HepG2 (cell line): ENCODE results near the gene LRRTM3. TPM values are rescaled to one million over a fixed set of nuclear protein-coding genes. Genes with fewer than 3 reads are reported as not detected.

Source experiments
- ATAC-seq: fragments of 200-7000 bp; cut with Tn5 transposase; 3 replicates; pipeline ENCODE4 v1.9.1; 2020; ENCODE audit warnings: mild to moderate bottlenecking, moderate library complexity
- BruUV-seq: library from RNA; stranded (reverse); fragments of 400-500 nt; replicated peaks from 2 replicates; lab custom pipeline; 2021; lab: Mats Ljungman, UMichigan
- CTCF ChIA-PET: fragments of 300-600 bp; formaldehyde crosslinking; extraction: SDS; loops from one replicate; lab custom pipeline; 2021; ENCODE audit warnings: low total read pairs, inconsistent platforms, low intra/inter-chr PET ratio; lab: Yijun Ruan, JAX
- POLR2A ChIA-PET: fragments of 350-600 bp; sonication (Branson Sonifier 250); formaldehyde crosslinking; loops from one replicate; lab custom pipeline; 2020; ENCODE audit warnings: antibody characterized with exemption, inconsistent platforms; lab: Yijun Ruan, JAX
- DNase-seq: peaks from one replicate; pipeline ENCODE4 v3.0.0-alpha.2; 2015; ENCODE audit warnings: low spot score
- FAIRE-seq: peaks from 3 replicates; lab custom pipeline; 2011; peaks lifted over from hg19 to GRCh38; lab: Jason Lieb, UNC
- H2AFZ ChIP-seq: one replicate; pipeline ENCODE4 v1.6.1; 2011; ENCODE audit warnings: low read length, inconsistent platforms
- H3K27ac ChIP-seq: fragments of 300-600 bp; 3 replicates; pipeline ENCODE4 v1.8.0; 2011; ENCODE audit warnings: mixed run types, mild to moderate bottlenecking, mixed read lengths, low read length, inconsistent platforms; ENCODE audit not compliant: insufficient read depth; ENCODE audit errors: extremely low read length
- H3K27me3 ChIP-seq, 2 experiments: fragments of 200-600 bp in 1 of 2; 2 replicates in 1 of 2; 3 replicates in 1 of 2; pipeline versions ENCODE4 v1.6.0 to v1.8.0; 2011; ENCODE audit warnings: low read length in 2 of 2, mild to moderate bottlenecking in 2 of 2, moderate library complexity in 2 of 2, inconsistent platforms in 1 of 2; ENCODE audit not compliant: insufficient read depth in 2 of 2, control insufficient read depth in 1 of 2
- H3K36me3 ChIP-seq, 2 experiments: fragments of 200-600 bp in 1 of 2; replicated peaks in 1 of 2; 2 replicates in 1 of 2; 3 replicates in 1 of 2; pipeline versions ENCODE4 v1.5.1 to v1.8.0; 2011; ENCODE audit warnings: low read length in 2 of 2, inconsistent platforms in 1 of 2; ENCODE audit not compliant: insufficient read depth in 2 of 2, control insufficient read depth in 1 of 2
- H3K4me1 ChIP-seq: 2 replicates; pipeline ENCODE4 v1.5.1; 2012; ENCODE audit warnings: low read length, inconsistent platforms; ENCODE audit not compliant: insufficient read depth
- H3K4me2 ChIP-seq: 2 replicates; pipeline ENCODE4 v1.6.0; 2011; ENCODE audit warnings: low read depth, low read length, inconsistent platforms
- H3K4me3 ChIP-seq, 3 experiments: fragments of 200-600 bp in 1 of 3; sonication (generic), shearing (Covaris generic) in 1 of 3; replicated peaks in 1 of 3; 2 replicates each; pipeline ENCODE4 v1.5.1; 2011 to 2016; ENCODE audit warnings: low read length in 3 of 3, inconsistent platforms in 2 of 3, low read depth in 2 of 3, mild to moderate bottlenecking in 2 of 3, control low read depth in 1 of 3, mixed read lengths in 1 of 3; ENCODE audit not compliant: insufficient read depth in 1 of 3
- H3K79me2 ChIP-seq: one replicate; pipeline ENCODE4 v1.6.1; 2011; ENCODE audit warnings: low read length, inconsistent platforms; ENCODE audit not compliant: insufficient read depth
- H3K9ac ChIP-seq: 2 replicates; pipeline ENCODE4 v1.6.0; 2011; ENCODE audit warnings: mild to moderate bottlenecking, low read depth, low read length, inconsistent platforms; ENCODE audit not compliant: insufficient read depth
- H3K9me3 ChIP-seq: 2 replicates; pipeline ENCODE4 v1.5.1; 2012; ENCODE audit warnings: mild to moderate bottlenecking, low read length
- H4K20me1 ChIP-seq: 2 replicates; pipeline ENCODE4 v1.6.0; 2011; ENCODE audit warnings: inconsistent platforms, mild to moderate bottlenecking, low read length, moderate library complexity; ENCODE audit not compliant: insufficient read depth
- ATF6 ChIP-seq: sonication (generic); formaldehyde crosslinking; conservative IDR thresholded peaks from 2 replicates; pipeline ENCODE4 v1.4.0; 2020; ENCODE audit warnings: missing genetic modification reagents
- CC2D1A ChIP-seq: sonication (generic); formaldehyde crosslinking; IDR thresholded peaks from 2 replicates; pipeline ENCODE4 v1.8.1; 2023; ENCODE audit warnings: mild to moderate bottlenecking, missing genetic modification reagents
- HOXA5 ChIP-seq: sonication (generic); formaldehyde crosslinking; IDR thresholded peaks from 2 replicates; pipeline ENCODE4 v1.4.0; 2020; ENCODE audit warnings: missing genetic modification reagents
- NFIC ChIP-seq: IDR thresholded peaks from 2 replicates; pipeline ENCODE4 v1.6.1; 2012; ENCODE audit warnings: mild to moderate bottlenecking, low read length, inconsistent platforms
- NFYB ChIP-seq: sonication (generic); formaldehyde crosslinking; IDR thresholded peaks from 2 replicates; pipeline ENCODE4 v1.4.0; 2020; ENCODE audit warnings: missing genetic modification reagents
- ZBTB46 ChIP-seq: sonication (generic); formaldehyde crosslinking; IDR thresholded peaks from 2 replicates; pipeline ENCODE4 v1.4.0; 2020; ENCODE audit warnings: mild to moderate bottlenecking, missing genetic modification reagents, borderline replicate concordance
- ZNF432 ChIP-seq: sonication (generic); formaldehyde crosslinking; IDR thresholded peaks from 2 replicates; pipeline ENCODE4 v1.5.0; 2020; ENCODE audit warnings: missing genetic modification reagents, mild to moderate bottlenecking, borderline replicate concordance
- ZNF441 ChIP-seq: sonication (generic); formaldehyde crosslinking; IDR thresholded peaks from 2 replicates; pipeline ENCODE4 v1.7.0; 2021; ENCODE audit warnings: missing genetic modification reagents, borderline replicate concordance
- ZNF7 ChIP-seq: IDR thresholded peaks from 2 replicates; pipeline ENCODE4 v1.6.1; 2016; ENCODE audit warnings: missing biosample characterization, missing genetic modification reagents
- WGBS: methylation state at CpG from one replicate; pipeline ENCODE4 v1.1.6; 2017; ENCODE audit warnings: low lambda C conversion rate; 5-methylcytosine and 5-hydroxymethylcytosine counted together
- in situ Hi-C: cut with HindIII; loops from 2 replicates; pipeline ENCODE4 v1.10.0; 2017; ENCODE audit warnings: low pct_unique_long_range_greater_than_20kb; ENCODE audit not compliant: extremely low pct_ligation_motif_present
- intact Hi-C: fragments of 100-400 bp; cut with micrococcal nuclease; formaldehyde crosslinking; loops from one replicate; pipeline ENCODE4 v1.10.0; 2022; ENCODE audit not compliant: unreplicated experiment
- polyA plus RNA-seq, 8 experiments: library from polyadenylated mRNA; depleted of rRNA in 3 of 8; stranded (reverse) in 7 of 8; unstranded in 1 of 8; fragments of >200 nt; fragmentation: Illumina TruSeq in 4 of 8; extraction: Trizol in 4 of 8; gene quantifications; 2 replicates each; pipeline versions ENCODE4 v1.2.1 to v1.2.3, GENCODE V29; 2011 to 2016; ENCODE audit warnings: low read depth in 4 of 8, missing spikeins in 1 of 8, mixed read lengths in 1 of 8; ENCODE audit not compliant: insufficient read depth in 1 of 8
- total RNA-seq, 5 experiments: library from RNA; depleted of rRNA; stranded (reverse); fragments of >200 nt; fragmentation: Illumina TruSeq; extraction: Trizol; gene quantifications; 2 replicates each; pipeline ENCODE4 v1.2.3, GENCODE V29; 2016; ENCODE audit warnings: low read depth in 1 of 5

LRRTM3 gene
- total and polyA plus RNA-seq, 2 of the 13 experiments (the other 11 are each of a cell fraction or from before 2014, with no cell fraction given), result not detected

GRCh38 chr10:66927251-66927935, 1.6 kb downstream of the LRRTM3 start:
- ChIA-PET POLR2A (no interaction called here), CTCF (no interaction called here)
- in situ Hi-C loops (no loop called here), intact Hi-C loops (no loop called here)
- ATAC-seq, result no peak
- no peak overlapping the region for H2AFZ ChIP-seq
- no peak for DNase-seq
- no peak overlapping the region for H3K4me3 ChIP-seq
- no peaks in the 10 kb centered on the region for H3K79me2 ChIP-seq
- 62% methylated on average over 11 of the region's 11 CpGs for WGBS
- no peak for FAIRE-seq
- TF ChIP-seq HOXA5 (CRISPR knock-in tag) (no peak), ATF6 (CRISPR knock-in tag) (no peak), ZNF7 (no peak), ZBTB46 (CRISPR knock-in tag) (no peak), NFYB (CRISPR knock-in tag) (no peak), ZNF432 (CRISPR knock-in tag) (no peak), NFIC (no peak), CC2D1A (CRISPR knock-in tag) (no peak), ZNF441 (no peak)
- H3K27ac ChIP-seq, result no peak overlapping the region
- H3K9ac ChIP-seq, result no peak overlapping the region
- no peaks in the 10 kb centered on the region for H4K20me1 ChIP-seq
- no peaks in the 10 kb centered on the region for H3K36me3 ChIP-seq
- H3K9me3 ChIP-seq, result no peaks in the 10 kb centered on the region
- peaks cover 2 to 10% of the 10 kb centered on the region in 2 experiments; a peak in 2 of 5 replicates for H3K27me3 ChIP-seq
- BruUV-seq, result no TSS peak
- no peak overlapping the region for H3K4me2 ChIP-seq
- no peaks in the 10 kb centered on the region for H3K4me1 ChIP-seq
